Colonic mucosa (tissue), 4 donors: Measurements from ENCODE around the gene SCART1. TPM values are rescaled to one million over a fixed set of nuclear protein-coding genes. Genes with fewer than 3 reads are reported as not detected.
"Not testable (repeated sequence)": the region's sequence is repeated elsewhere in the genome, so short reads cannot be mapped to it uniquely, and the experiment has no call there.

Source experiments
- DNase-seq: peaks from one replicate; pipeline ENCODE4 v3.0.0-alpha.2; 2020
- H3K27ac ChIP-seq: fragments of 200-600 bp; one replicate; pipeline ENCODE4 v1.8.0; 2021
- H3K27me3 ChIP-seq: fragments of 200-600 bp; one replicate; pipeline ENCODE4 v1.8.0; 2021
- H3K36me3 ChIP-seq: fragments of 200-600 bp; one replicate; pipeline ENCODE4 v1.8.0; 2021
- H3K4me1 ChIP-seq: fragments of 200-600 bp; one replicate; pipeline ENCODE4 v1.8.0; 2021; ENCODE audit warnings: mild to moderate bottlenecking
- H3K4me3 ChIP-seq: fragments of 200-600 bp; one replicate; pipeline ENCODE4 v1.8.0; 2021
- H3K9ac ChIP-seq, 2 donors: one replicate each; pipeline ENCODE4 v1.7.0; 2013; ENCODE audit warnings: control low read depth in 2 of 2, low read depth in 2 of 2, low read length in 2 of 2
- H3K9me3 ChIP-seq: fragments of 200-600 bp; one replicate; pipeline ENCODE4 v1.8.0; 2021
- CTCF ChIP-seq: fragments of 200-600 bp; IDR thresholded peaks from one replicate; pipeline ENCODE4 v1.8.0; 2022; ENCODE audit warnings: antibody characterized with exemption, mild to moderate bottlenecking
- intact Hi-C: fragments of 100-400 bp; cut with DNase I; formaldehyde crosslinking; loops from one replicate; pipeline ENCODE4 v1.14.1; 2022
- total RNA-seq, 2 donors: library from RNA; stranded (reverse); fragmentation: NEBNext Ultra II Directional in 1 of 2; extraction: Animal tissue kit (Norgen Biotek cat#: 25700) in 1 of 2; gene quantifications; one replicate each; pipeline ENCODE4 v1.2.1, GENCODE V29; 2021
- donor health status: healthy.
- donor health status: DM: no; HTN: no; CAD: no.
- donor health status: DM: no; HTN: no; CAD: no.

SCART1 gene
- total RNA-seq, 2 donors from 2014 or later: 1.3 to 1.6 TPM

GRCh38 chr10:133421336-133422222, 32.2 kb upstream of the SCART1 start:
- Histone ChIP-seq H3K27ac (no peak overlapping the region), H3K4me3 (no peak overlapping the region), H3K36me3 (no peaks in the 10 kb centered on the region), H3K27me3 (peaks cover 7% of the 10 kb centered on the region), H3K4me1 (no peaks in the 10 kb centered on the region), H3K9ac (no peak overlapping the region), H3K9me3 (no peaks in the 10 kb centered on the region)
- DNase-seq: no peak
- intact Hi-C loops: no loop called here
- TF ChIP-seq CTCF: no peak

GRCh38 chr10:133422223-133422806, 31.4 kb upstream of the SCART1 start:
- Histone ChIP-seq H3K27ac (no peak overlapping the region), H3K4me1 (no peaks in the 10 kb centered on the region), H3K4me3 (no peak overlapping the region), H3K27me3 (peaks cover 7% of the 10 kb centered on the region), H3K9me3 (no peaks in the 10 kb centered on the region), H3K36me3 (no peaks in the 10 kb centered on the region), H3K9ac (no peak overlapping the region)
- intact Hi-C loops: no loop called here
- no peak for DNase-seq
- TF ChIP-seq CTCF: no peak

- no peak for TF ChIP-seq CTCF
- Histone ChIP-seq H3K27ac (no peak overlapping the region), H3K4me1 (no peaks in the 10 kb centered on the region), H3K4me3 (no peak overlapping the region), H3K36me3 (no peaks in the 10 kb centered on the region), H3K9me3 (no peaks in the 10 kb centered on the region), H3K9ac (no peak overlapping the region), H3K27me3 (peaks cover 7% of the 10 kb centered on the region)
- no peak for DNase-seq
- intact Hi-C loops: no loop called here
These were observed 30.7 kb upstream of the SCART1 start for GRCh38 chr10:133422807-133423771.

GRCh38 chr10:133424102-133424501, 29.6 kb upstream of the SCART1 start:
- H3K4me3 ChIP-seq, H3K9ac ChIP-seq, H3K27ac ChIP-seq, intact Hi-C loops, H3K9me3 ChIP-seq, H3K27me3 ChIP-seq, H3K36me3 ChIP-seq, H3K4me1 ChIP-seq, DNase-seq: not testable (repeated sequence)

GRCh38 chr10:133424601-133425000, 29.1 kb upstream of the SCART1 start, which contains the start of gene SPRN:
TSS of gene SPRN (minus strand) at chr10:133424625. CDS start at chr10:133423681, 944 bp downstream.
- H3K36me3 ChIP-seq, H3K27me3 ChIP-seq, H3K9ac ChIP-seq, H3K4me1 ChIP-seq, H3K4me3 ChIP-seq, DNase-seq, H3K9me3 ChIP-seq, intact Hi-C loops, H3K27ac ChIP-seq: not testable (repeated sequence)

GRCh38 chr10:133429571-133429970, 24.2 kb upstream of the SCART1 start:
- H3K36me3 ChIP-seq, H3K9ac ChIP-seq, H3K9me3 ChIP-seq, H3K27me3 ChIP-seq, H3K4me1 ChIP-seq, DNase-seq, H3K27ac ChIP-seq, H3K4me3 ChIP-seq, intact Hi-C loops: not testable (repeated sequence)

GRCh38 chr10:133431888-133432613, 21.7 kb upstream of the SCART1 start:
- intact Hi-C loops: loop anchor here (10.0 kb wide), 1 partner anchor 93 kb away; the partner anchor contains the start of gene CYP2E1
- not testable (repeated sequence) for H3K27ac ChIP-seq, H3K36me3 ChIP-seq, H3K9me3 ChIP-seq, DNase-seq, H3K27me3 ChIP-seq, H3K4me3 ChIP-seq, H3K4me1 ChIP-seq, H3K9ac ChIP-seq

GRCh38 chr10:133432789-133433188, 21.0 kb upstream of the SCART1 start:
- H3K4me3 ChIP-seq, H3K4me1 ChIP-seq, H3K9ac ChIP-seq, H3K27me3 ChIP-seq, H3K9me3 ChIP-seq, H3K27ac ChIP-seq, H3K36me3 ChIP-seq, DNase-seq: not testable (repeated sequence)
- intact Hi-C loops: loop anchor here (10.0 kb wide), 1 partner anchor 92 kb away; the partner anchor contains the start of gene CYP2E1
